WTC11 (cell line): Measurements from ENCODE around the gene PROK1. TPM values are rescaled to one million over a fixed set of nuclear protein-coding genes. Genes with fewer than 3 reads are reported as not detected.

Experiments used
- ARID4B ChIP-seq: sonication (generic); formaldehyde crosslinking; IDR thresholded peaks from 2 replicates; pipeline ENCODE4 v1.8.0; 2023; ENCODE audit warnings: missing genetic modification reagents, mild to moderate bottlenecking, borderline replicate concordance
- ATF1 ChIP-seq: sonication (generic); formaldehyde crosslinking; IDR thresholded peaks from 2 replicates; pipeline ENCODE4 v1.8.1; 2023; ENCODE audit warnings: mild to moderate bottlenecking, moderate library complexity, missing genetic modification reagents
- ESRRA ChIP-seq: sonication (generic); formaldehyde crosslinking; IDR thresholded peaks from 2 replicates; pipeline ENCODE4 v1.8.1; 2022; ENCODE audit warnings: mild to moderate bottlenecking, missing genetic modification reagents, borderline replicate concordance
- FOXK1 ChIP-seq: sonication (generic); formaldehyde crosslinking; IDR thresholded peaks from 2 replicates; pipeline ENCODE4 v1.8.0; 2022; ENCODE audit warnings: mild to moderate bottlenecking, moderate library complexity, missing genetic modification reagents
- KAT7 ChIP-seq: sonication (generic); formaldehyde crosslinking; IDR thresholded peaks from 2 replicates; pipeline ENCODE4 v1.8.1; 2023; ENCODE audit warnings: missing genetic modification reagents, mild to moderate bottlenecking, borderline replicate concordance
- NR1H2 ChIP-seq: sonication (generic); formaldehyde crosslinking; IDR thresholded peaks from 2 replicates; pipeline ENCODE4 v1.9.0; 2021; ENCODE audit warnings: mild to moderate bottlenecking, moderate library complexity, missing genetic modification reagents
- OVOL2 ChIP-seq: fragments of 250-450 bp; sonication (Bioruptor Pico); IDR thresholded peaks from 2 replicates; pipeline ENCODE4 v1.9.0; 2021; ENCODE audit warnings: mild to moderate bottlenecking, borderline replicate concordance
- RORB ChIP-seq: fragments of 250-450 bp; sonication (Bioruptor Pico); IDR thresholded peaks from 2 replicates; pipeline ENCODE4 v1.9.0; 2021; ENCODE audit warnings: mild to moderate bottlenecking
- TP53 ChIP-seq: sonication (generic); formaldehyde crosslinking; IDR thresholded peaks from 2 replicates; pipeline ENCODE4 v1.8.1; 2023; ENCODE audit warnings: mild to moderate bottlenecking, missing genetic modification reagents
- USF1 ChIP-seq: sonication (generic); formaldehyde crosslinking; IDR thresholded peaks from 2 replicates; pipeline ENCODE4 v1.8.0; 2022; ENCODE audit warnings: mild to moderate bottlenecking, missing genetic modification reagents
- ZBTB43 ChIP-seq: sonication (generic); formaldehyde crosslinking; IDR thresholded peaks from 2 replicates; pipeline ENCODE4 v1.8.1; 2023; ENCODE audit warnings: mild to moderate bottlenecking, missing genetic modification reagents
- ZNF317 ChIP-seq: sonication (generic); formaldehyde crosslinking; IDR thresholded peaks from 2 replicates; pipeline ENCODE4 v1.8.1; 2023; ENCODE audit warnings: low read depth, mild to moderate bottlenecking, moderate library complexity, missing genetic modification reagents, borderline replicate concordance
- ZNF425 ChIP-seq: fragments of 250-450 bp; sonication (Bioruptor Pico); conservative IDR thresholded peaks from 2 replicates; pipeline ENCODE4 v1.9.0; 2021; ENCODE audit warnings: mild to moderate bottlenecking
- total RNA-seq: library from RNA; stranded (reverse); gene quantifications from 3 replicates; pipeline ENCODE4 v1.2.3, GENCODE V29; 2021
- TF ChIP-seq, protein P1 (sequence below): fragments of 200-600 bp; IDR thresholded peaks from 2 replicates; pipeline ENCODE4 v1.8.0; 2022; ENCODE audit warnings: antibody characterized with exemption
- TF ChIP-seq, protein P2 (sequence below): sonication (generic); formaldehyde crosslinking; IDR thresholded peaks from 2 replicates; pipeline ENCODE4 v1.8.1; 2023; ENCODE audit warnings: mild to moderate bottlenecking, missing genetic modification reagents, borderline replicate concordance
- TF ChIP-seq, protein P3 (sequence below): sonication (generic); formaldehyde crosslinking; IDR thresholded peaks from 2 replicates; pipeline ENCODE4 v1.8.0; 2023; ENCODE audit warnings: mild to moderate bottlenecking, missing genetic modification reagents
- TF ChIP-seq, protein P4 (sequence below): sonication (generic); formaldehyde crosslinking; IDR thresholded peaks from 2 replicates; pipeline ENCODE4 v1.8.1; 2022; ENCODE audit warnings: low read depth, missing genetic modification reagents, borderline replicate concordance

The PROK1 gene
- total RNA-seq, 1 experiment from 2014 or later: not detected

GRCh38 chr1:110407260-110408210 lies 43.4 kb upstream of the PROK1 start, which contains the start of gene LAMTOR5 (continued):
- TF ChIP-seq USF1 (CRISPR knock-in tag) (peak; percentile 84), ESRRA (CRISPR knock-in tag) (peak; percentile 88; the same call in 1 of the 2 replicates), ZNF317 (no peak), FOXK1 (peak; percentile 99), ARID4B (peak; percentile 87; the same call in 1 of the 2 replicates), ATF1 (CRISPR knock-in tag) (no peak; the same call in 1 of the 2 replicates), ZBTB43 (CRISPR knock-in tag) (peak; percentile 91), ZNF425 (no peak), NR1H2 (CRISPR knock-in tag) (no peak), RORB (no peak), KAT7 (CRISPR knock-in tag) (peak; percentile 91; the same call in 1 of the 2 replicates), TP53 (no peak), OVOL2 (CRISPR knock-in tag) (no peak)
- TF ChIP-seq, protein P1, sequence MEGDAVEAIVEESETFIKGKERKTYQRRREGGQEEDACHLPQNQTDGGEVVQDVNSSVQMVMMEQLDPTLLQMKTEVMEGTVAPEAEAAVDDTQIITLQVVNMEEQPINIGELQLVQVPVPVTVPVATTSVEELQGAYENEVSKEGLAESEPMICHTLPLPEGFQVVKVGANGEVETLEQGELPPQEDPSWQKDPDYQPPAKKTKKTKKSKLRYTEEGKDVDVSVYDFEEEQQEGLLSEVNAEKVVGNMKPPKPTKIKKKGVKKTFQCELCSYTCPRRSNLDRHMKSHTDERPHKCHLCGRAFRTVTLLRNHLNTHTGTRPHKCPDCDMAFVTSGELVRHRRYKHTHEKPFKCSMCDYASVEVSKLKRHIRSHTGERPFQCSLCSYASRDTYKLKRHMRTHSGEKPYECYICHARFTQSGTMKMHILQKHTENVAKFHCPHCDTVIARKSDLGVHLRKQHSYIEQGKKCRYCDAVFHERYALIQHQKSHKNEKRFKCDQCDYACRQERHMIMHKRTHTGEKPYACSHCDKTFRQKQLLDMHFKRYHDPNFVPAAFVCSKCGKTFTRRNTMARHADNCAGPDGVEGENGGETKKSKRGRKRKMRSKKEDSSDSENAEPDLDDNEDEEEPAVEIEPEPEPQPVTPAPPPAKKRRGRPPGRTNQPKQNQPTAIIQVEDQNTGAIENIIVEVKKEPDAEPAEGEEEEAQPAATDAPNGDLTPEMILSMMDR: no peak
- TF ChIP-seq, protein P2, sequence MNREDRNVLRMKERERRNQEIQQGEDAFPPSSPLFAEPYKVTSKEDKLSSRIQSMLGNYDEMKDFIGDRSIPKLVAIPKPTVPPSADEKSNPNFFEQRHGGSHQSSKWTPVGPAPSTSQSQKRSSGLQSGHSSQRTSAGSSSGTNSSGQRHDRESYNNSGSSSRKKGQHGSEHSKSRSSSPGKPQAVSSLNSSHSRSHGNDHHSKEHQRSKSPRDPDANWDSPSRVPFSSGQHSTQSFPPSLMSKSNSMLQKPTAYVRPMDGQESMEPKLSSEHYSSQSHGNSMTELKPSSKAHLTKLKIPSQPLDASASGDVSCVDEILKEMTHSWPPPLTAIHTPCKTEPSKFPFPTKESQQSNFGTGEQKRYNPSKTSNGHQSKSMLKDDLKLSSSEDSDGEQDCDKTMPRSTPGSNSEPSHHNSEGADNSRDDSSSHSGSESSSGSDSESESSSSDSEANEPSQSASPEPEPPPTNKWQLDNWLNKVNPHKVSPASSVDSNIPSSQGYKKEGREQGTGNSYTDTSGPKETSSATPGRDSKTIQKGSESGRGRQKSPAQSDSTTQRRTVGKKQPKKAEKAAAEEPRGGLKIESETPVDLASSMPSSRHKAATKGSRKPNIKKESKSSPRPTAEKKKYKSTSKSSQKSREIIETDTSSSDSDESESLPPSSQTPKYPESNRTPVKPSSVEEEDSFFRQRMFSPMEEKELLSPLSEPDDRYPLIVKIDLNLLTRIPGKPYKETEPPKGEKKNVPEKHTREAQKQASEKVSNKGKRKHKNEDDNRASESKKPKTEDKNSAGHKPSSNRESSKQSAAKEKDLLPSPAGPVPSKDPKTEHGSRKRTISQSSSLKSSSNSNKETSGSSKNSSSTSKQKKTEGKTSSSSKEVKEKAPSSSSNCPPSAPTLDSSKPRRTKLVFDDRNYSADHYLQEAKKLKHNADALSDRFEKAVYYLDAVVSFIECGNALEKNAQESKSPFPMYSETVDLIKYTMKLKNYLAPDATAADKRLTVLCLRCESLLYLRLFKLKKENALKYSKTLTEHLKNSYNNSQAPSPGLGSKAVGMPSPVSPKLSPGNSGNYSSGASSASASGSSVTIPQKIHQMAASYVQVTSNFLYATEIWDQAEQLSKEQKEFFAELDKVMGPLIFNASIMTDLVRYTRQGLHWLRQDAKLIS (CRISPR knock-in tag): peak; percentile 92
- TF ChIP-seq, protein P3, sequence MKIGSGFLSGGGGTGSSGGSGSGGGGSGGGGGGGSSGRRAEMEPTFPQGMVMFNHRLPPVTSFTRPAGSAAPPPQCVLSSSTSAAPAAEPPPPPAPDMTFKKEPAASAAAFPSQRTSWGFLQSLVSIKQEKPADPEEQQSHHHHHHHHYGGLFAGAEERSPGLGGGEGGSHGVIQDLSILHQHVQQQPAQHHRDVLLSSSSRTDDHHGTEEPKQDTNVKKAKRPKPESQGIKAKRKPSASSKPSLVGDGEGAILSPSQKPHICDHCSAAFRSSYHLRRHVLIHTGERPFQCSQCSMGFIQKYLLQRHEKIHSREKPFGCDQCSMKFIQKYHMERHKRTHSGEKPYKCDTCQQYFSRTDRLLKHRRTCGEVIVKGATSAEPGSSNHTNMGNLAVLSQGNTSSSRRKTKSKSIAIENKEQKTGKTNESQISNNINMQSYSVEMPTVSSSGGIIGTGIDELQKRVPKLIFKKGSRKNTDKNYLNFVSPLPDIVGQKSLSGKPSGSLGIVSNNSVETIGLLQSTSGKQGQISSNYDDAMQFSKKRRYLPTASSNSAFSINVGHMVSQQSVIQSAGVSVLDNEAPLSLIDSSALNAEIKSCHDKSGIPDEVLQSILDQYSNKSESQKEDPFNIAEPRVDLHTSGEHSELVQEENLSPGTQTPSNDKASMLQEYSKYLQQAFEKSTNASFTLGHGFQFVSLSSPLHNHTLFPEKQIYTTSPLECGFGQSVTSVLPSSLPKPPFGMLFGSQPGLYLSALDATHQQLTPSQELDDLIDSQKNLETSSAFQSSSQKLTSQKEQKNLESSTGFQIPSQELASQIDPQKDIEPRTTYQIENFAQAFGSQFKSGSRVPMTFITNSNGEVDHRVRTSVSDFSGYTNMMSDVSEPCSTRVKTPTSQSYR (CRISPR knock-in tag): peak; percentile 87
- TF ChIP-seq, protein P4, sequence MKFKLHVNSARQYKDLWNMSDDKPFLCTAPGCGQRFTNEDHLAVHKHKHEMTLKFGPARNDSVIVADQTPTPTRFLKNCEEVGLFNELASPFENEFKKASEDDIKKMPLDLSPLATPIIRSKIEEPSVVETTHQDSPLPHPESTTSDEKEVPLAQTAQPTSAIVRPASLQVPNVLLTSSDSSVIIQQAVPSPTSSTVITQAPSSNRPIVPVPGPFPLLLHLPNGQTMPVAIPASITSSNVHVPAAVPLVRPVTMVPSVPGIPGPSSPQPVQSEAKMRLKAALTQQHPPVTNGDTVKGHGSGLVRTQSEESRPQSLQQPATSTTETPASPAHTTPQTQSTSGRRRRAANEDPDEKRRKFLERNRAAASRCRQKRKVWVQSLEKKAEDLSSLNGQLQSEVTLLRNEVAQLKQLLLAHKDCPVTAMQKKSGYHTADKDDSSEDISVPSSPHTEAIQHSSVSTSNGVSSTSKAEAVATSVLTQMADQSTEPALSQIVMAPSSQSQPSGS (CRISPR knock-in tag): no peak
